Hepatocyte (in vitro differentiated cells): ENCODE data around the gene ATP8B2. TPM values are rescaled to one million over a fixed set of nuclear protein-coding genes. Genes with fewer than 3 reads are reported as not detected.

Experiments used
- DNase-seq: peaks from one replicate; pipeline ENCODE4 v3.0.0-alpha.2; 2016; ENCODE audit warnings: low spot score
- H2AFZ ChIP-seq: fragments of 200-600 bp; sonication (generic); 2 replicates; pipeline ENCODE4 v1.6.0; 2016; ENCODE audit warnings: antibody characterized with exemption, mild to moderate bottlenecking
- H3K27ac ChIP-seq: fragments of 200-600 bp; sonication (generic); 2 replicates; pipeline ENCODE4 v1.5.1; 2016; ENCODE audit warnings: mild to moderate bottlenecking
- H3K27me3 ChIP-seq: fragments of 200-600 bp; sonication (generic); 2 replicates; pipeline ENCODE4 v1.6.1; 2016
- H3K36me3 ChIP-seq: fragments of 200-600 bp; sonication (generic); replicated peaks from 2 replicates; pipeline ENCODE4 v1.5.1; 2016; ENCODE audit warnings: low read depth; ENCODE audit not compliant: insufficient read depth
- H3K4me1 ChIP-seq: fragments of 200-600 bp; sonication (generic); 2 replicates; pipeline ENCODE4 v1.5.1; 2016; ENCODE audit warnings: mild to moderate bottlenecking, moderate library complexity; ENCODE audit not compliant: insufficient read depth
- H3K4me2 ChIP-seq: fragments of 200-600 bp; sonication (generic); 2 replicates; pipeline ENCODE4 v1.6.0; 2016
- H3K4me3 ChIP-seq: fragments of 200-600 bp; sonication (generic); 2 replicates; pipeline ENCODE4 v1.5.1; 2016; ENCODE audit warnings: mild to moderate bottlenecking
- H3K79me2 ChIP-seq: fragments of 200-600 bp; sonication (generic); 2 replicates; pipeline ENCODE4 v1.6.0; 2017; ENCODE audit warnings: mild to moderate bottlenecking
- H3K9me2 ChIP-seq: fragments of 200-600 bp; sonication (generic); replicated peaks from 2 replicates; pipeline ENCODE4 v1.6.0; 2017; ENCODE audit warnings: mild to moderate bottlenecking; ENCODE audit not compliant: insufficient read depth
- H3K9me3 ChIP-seq: fragments of 200-600 bp; sonication (generic); 2 replicates; pipeline ENCODE4 v1.5.1; 2016; ENCODE audit warnings: low read depth, mild to moderate bottlenecking
- H4K20me1 ChIP-seq: fragments of 200-600 bp; sonication (generic); 2 replicates; pipeline ENCODE4 v1.6.0; 2016; ENCODE audit warnings: mild to moderate bottlenecking; ENCODE audit not compliant: insufficient read depth, poor library complexity, severe bottlenecking
- CTCF ChIP-seq: fragments of 200-600 bp; sonication (generic); IDR thresholded peaks from 2 replicates; pipeline ENCODE4 v1.5.1; 2016; ENCODE audit warnings: antibody characterized with exemption, mild to moderate bottlenecking; ENCODE audit not compliant: poor library complexity
- EZH2 ChIP-seq: fragments of 200-600 bp; sonication (generic); IDR thresholded peaks from 2 replicates; pipeline ENCODE4 v1.6.1; 2016; ENCODE audit warnings: antibody characterized with exemption, mild to moderate bottlenecking, borderline replicate concordance
- EZH2phosphoT487 ChIP-seq: fragments of 200-600 bp; sonication (generic); IDR thresholded peaks from one replicate; pipeline ENCODE4 v1.6.1; 2018; ENCODE audit warnings: antibody characterized with exemption, mild to moderate bottlenecking, low read depth, moderate library complexity; ENCODE audit not compliant: unreplicated experiment, severe bottlenecking
- WGBS: methylation state at CpG from one replicate; pipeline ENCODE4 v1.1.6; 2016; ENCODE audit warnings: low lambda C conversion rate; ENCODE audit errors: missing lambda C conversion rate; 5-methylcytosine and 5-hydroxymethylcytosine counted together
- polyA plus RNA-seq: library from polyadenylated mRNA; unstranded; fragments of >200 nt; fragmentation: Nextera tagmentation; extraction: Ambion mirVana; gene quantifications from 2 replicates; pipeline ENCODE4 v1.2.1, GENCODE V29; 2016
- total RNA-seq: library from RNA; depleted of rRNA; stranded (reverse); fragments of >200 nt; gene quantifications from 2 replicates; pipeline ENCODE4 v1.2.3, GENCODE V29; 2014

Gene ATP8B2
- total and polyA plus RNA-seq, 2 experiments from 2014 or later: 8.7 to 42.0 TPM

- peaks cover 26% of the 10 kb centered on the region for H3K4me1 ChIP-seq
- H3K9me3 ChIP-seq: no peaks in the 10 kb centered on the region
- DNase-seq: no peak
- H3K27ac ChIP-seq: no peak overlapping the region
- H4K20me1 ChIP-seq: no peaks in the 10 kb centered on the region
- H3K9me2 ChIP-seq: no peaks in the 10 kb centered on the region
- peak overlapping the region; percentile 86 for H3K4me2 ChIP-seq
- no peaks in the 10 kb centered on the region for H3K27me3 ChIP-seq
- peaks cover 9% of the 10 kb centered on the region for H3K79me2 ChIP-seq
- TF ChIP-seq EZH2phosphoT487 (no peak), CTCF (no peak)
- H3K4me3 ChIP-seq: no peak overlapping the region
- WGBS: 86% methylated on average over 7 of the region's 7 CpGs
- H2AFZ ChIP-seq: no peak overlapping the region
- no peaks in the 10 kb centered on the region for H3K36me3 ChIP-seq
These were observed 4.3 kb downstream of the ATP8B2 start for GRCh38 chr1:154329551-154330131.

- Histone ChIP-seq H3K27ac (no peak overlapping the region), H3K4me3 (no peak overlapping the region), H3K36me3 (no peaks in the 10 kb centered on the region), H3K79me2 (peaks cover 9% of the 10 kb centered on the region), H3K9me3 (no peaks in the 10 kb centered on the region), H3K4me1 (peaks cover 26% of the 10 kb centered on the region), H3K27me3 (no peaks in the 10 kb centered on the region), H3K4me2 (no peak overlapping the region), H3K9me2 (no peaks in the 10 kb centered on the region), H2AFZ (no peak overlapping the region), H4K20me1 (no peaks in the 10 kb centered on the region)
- no peak for TF ChIP-seq CTCF
- no peak for TF ChIP-seq EZH2phosphoT487
- TF ChIP-seq EZH2: no peak
- DNase-seq: no peak
These were observed 5.3 kb downstream of the ATP8B2 start for GRCh38 chr1:154330669-154331068.

GRCh38 chr1:154334079-154335024 is 9.0 kb downstream of the ATP8B2 start:
- Histone ChIP-seq H3K27me3 (no peaks in the 10 kb centered on the region), H3K4me3 (no peak overlapping the region), H4K20me1 (no peaks in the 10 kb centered on the region), H2AFZ (no peak overlapping the region), H3K9me2 (no peaks in the 10 kb centered on the region), H3K36me3 (no peaks in the 10 kb centered on the region), H3K9me3 (no peaks in the 10 kb centered on the region), H3K79me2 (no peaks in the 10 kb centered on the region), H3K4me1 (peaks cover 8% of the 10 kb centered on the region), H3K27ac (peak overlapping the region; percentile 71), H3K4me2 (peak overlapping the region; percentile 50)
- no peak for TF ChIP-seq EZH2phosphoT487
- no peak for TF ChIP-seq CTCF
- TF ChIP-seq EZH2: no peak
- peak; percentile 17 for DNase-seq
- WGBS: 72% methylated on average over 13 of the region's 13 CpGs
